Measurements from ENCODE around the gene PIR.

Gene PIR

GRCh38 chrX:15418707-15419181 is 74.4 kb downstream of the PIR start:
- no peak overlapping the region for H3K4me3 ChIP-seq (ENCODE audit: low read depth, low read length)

- no peak overlapping the region for H3K4me3 ChIP-seq (ENCODE audit: low read depth, low read length)
Observed at GRCh38 chrX:15418041-15418706, 75.0 kb downstream of the PIR start.

- H3K4me3 ChIP-seq (ENCODE audit: low read depth, low read length) = no peak overlapping the region
Observed at GRCh38 chrX:15416133-15416993, 76.8 kb downstream of the PIR start.

GRCh38 chrX:15413101-15413500 is 80.0 kb downstream of the PIR start:
- H3K4me3 ChIP-seq (ENCODE audit: low read depth, low read length) = no peak overlapping the region

- H3K4me3 ChIP-seq (ENCODE audit: low read depth, low read length) = no peak overlapping the region
Observed at GRCh38 chrX:15410947-15411346, 82.2 kb downstream of the PIR start.

- no peak overlapping the region for H3K4me3 ChIP-seq (ENCODE audit: low read depth, low read length)
Observed at GRCh38 chrX:15410430-15410829, 82.7 kb downstream of the PIR start.

GRCh38 chrX:15405846-15406245 is 87.3 kb downstream of the PIR start:
- no peak overlapping the region for H3K4me3 ChIP-seq (ENCODE audit: low read depth, low read length)

- H3K4me3 ChIP-seq (ENCODE audit: low read depth, low read length) = no peak overlapping the region
Observed at GRCh38 chrX:15404401-15405096, 88.6 kb downstream of the PIR start.

- no peak overlapping the region for H3K4me3 ChIP-seq (ENCODE audit: low read depth, low read length)
Observed at GRCh38 chrX:15401378-15401777, 91.8 kb downstream of the PIR start.

- H3K4me3 ChIP-seq (ENCODE audit: low read depth, low read length) = no peak overlapping the region
Observed at GRCh38 chrX:15399962-15400391, 93.2 kb downstream of the PIR start.

- H3K4me3 ChIP-seq (ENCODE audit: low read depth, low read length) = no peak overlapping the region
Observed at GRCh38 chrX:15398874-15399273, 94.3 kb downstream of the PIR start.

- H3K4me3 ChIP-seq (ENCODE audit: low read depth, low read length) = no peak overlapping the region
Observed at GRCh38 chrX:15395789-15396188, 97.3 kb downstream of the PIR start.

GRCh38 chrX:15391850-15392249 is 101.3 kb downstream of the PIR start:
- H3K4me3 ChIP-seq (ENCODE audit: low read depth, low read length) = no peak overlapping the region

- no peak within 1 kb of the TSS for H3K4me3 ChIP-seq (ENCODE audit: low read depth, low read length)
Observed at GRCh38 chrX:15384304-15384703, 108.8 kb downstream of the PIR start, which contains the start of gene VEGFD. Gene VEGFD, minus strand, starts transcription at chrX:15384413. Its CDS starts 467 bp downstream, at chrX:15383946.

GRCh38 chrX:15382813-15383212 is 110.3 kb downstream of the PIR start:
- H3K4me3 ChIP-seq (ENCODE audit: low read depth, low read length) = no peak overlapping the region

GRCh38 chrX:15376956-15377355 is 116.2 kb downstream of the PIR start:
- no peak overlapping the region for H3K4me3 ChIP-seq (ENCODE audit: low read depth, low read length)

- H3K4me3 ChIP-seq (ENCODE audit: low read depth, low read length) = no peak overlapping the region
Observed at GRCh38 chrX:15373976-15374375, 119.2 kb downstream of the PIR start.

GRCh38 chrX:15366506-15367352 is 126.4 kb downstream of the PIR start:
- H3K4me3 ChIP-seq (ENCODE audit: low read depth, low read length) = no peak overlapping the region

- no peak overlapping the region for H3K4me3 ChIP-seq (ENCODE audit: low read depth, low read length)
Observed at GRCh38 chrX:15359701-15360100, 133.4 kb downstream of the PIR start.

GRCh38 chrX:15358533-15358932 is 134.6 kb downstream of the PIR start:
- H3K4me3 ChIP-seq (ENCODE audit: low read depth, low read length) = no peak overlapping the region

- no peak overlapping the region for H3K4me3 ChIP-seq (ENCODE audit: low read depth, low read length)
Observed at GRCh38 chrX:15356444-15356843, 136.7 kb downstream of the PIR start.

Data from iPS-11a (cell line).